ENCODE results near the gene XPO4.
"Not testable (repeated sequence)": the region's sequence is repeated elsewhere in the genome, so short reads cannot be mapped to it uniquely, and the experiment has no call there.

The XPO4 gene

GRCh38 chr13:20890540-20890939 lies 12.0 kb downstream of the XPO4 start:
- not testable (repeated sequence) for DNase-seq

GRCh38 chr13:20882206-20882605 lies 20.3 kb downstream of the XPO4 start:
- no peak for DNase-seq

GRCh38 chr13:20877902-20878301 lies 24.6 kb downstream of the XPO4 start:
- DNase-seq = no peak

- not testable (repeated sequence) for DNase-seq
Observed at GRCh38 chr13:20876802-20877201, 25.7 kb downstream of the XPO4 start.

GRCh38 chr13:20874439-20874838 lies 28.1 kb downstream of the XPO4 start:
- DNase-seq = not testable (repeated sequence)

- DNase-seq = no peak
Observed at GRCh38 chr13:20873348-20873747, 29.2 kb downstream of the XPO4 start.

- DNase-seq = no peak
Observed at GRCh38 chr13:20870829-20871228, 31.7 kb downstream of the XPO4 start.

- DNase-seq = no peak
Observed at GRCh38 chr13:20869540-20869939, 33.0 kb downstream of the XPO4 start.

GRCh38 chr13:20867408-20867807 lies 35.1 kb downstream of the XPO4 start:
- DNase-seq = no peak

GRCh38 chr13:20861666-20862065 lies 40.9 kb downstream of the XPO4 start:
- DNase-seq = not testable (repeated sequence)

- DNase-seq = no peak
Observed at GRCh38 chr13:20860844-20861243, 41.7 kb downstream of the XPO4 start.

GRCh38 chr13:20856650-20857049 lies 45.9 kb downstream of the XPO4 start:
- DNase-seq = no peak

- no peak for DNase-seq
Observed at GRCh38 chr13:20851844-20852402, 50.6 kb downstream of the XPO4 start.

GRCh38 chr13:20848944-20849343 lies 53.6 kb downstream of the XPO4 start:
- DNase-seq = no peak

GRCh38 chr13:20848203-20848602 lies 54.3 kb downstream of the XPO4 start:
- DNase-seq = no peak

GRCh38 chr13:20847296-20847695 lies 55.2 kb downstream of the XPO4 start:
- no peak for DNase-seq

- no peak for DNase-seq
Observed at GRCh38 chr13:20843166-20843565, 59.4 kb downstream of the XPO4 start.

- DNase-seq = no peak
Observed at GRCh38 chr13:20840568-20840967, 62.0 kb downstream of the XPO4 start.

- DNase-seq = no peak
Observed at GRCh38 chr13:20833900-20834679, 68.5 kb downstream of the XPO4 start.

GRCh38 chr13:20832861-20833260 lies 69.7 kb downstream of the XPO4 start:
- no peak for DNase-seq

GRCh38 chr13:20831933-20832332 lies 70.6 kb downstream of the XPO4 start:
- DNase-seq = no peak

GRCh38 chr13:20831254-20831653 lies 71.3 kb downstream of the XPO4 start:
- DNase-seq = no peak

GRCh38 chr13:20828539-20829364 lies 73.8 kb downstream of the XPO4 start:
- no peak for DNase-seq

All from activated effector memory CD4-positive, alpha-beta T cell treated with Interleukin-2 at 50 U/mL for 16 hours (primary cell).